HepG2 (cell line): ENCODE results near the gene ZC3H14. TPM values are rescaled to one million over a fixed set of nuclear protein-coding genes. Genes with fewer than 3 reads are reported as not detected.

Source experiments
- ATAC-seq: fragments of 200-7000 bp; cut with Tn5 transposase; 3 replicates; pipeline ENCODE4 v1.9.1; 2020; ENCODE audit warnings: mild to moderate bottlenecking, moderate library complexity
- BruUV-seq: library from RNA; stranded (reverse); fragments of 400-500 nt; replicated peaks from 2 replicates; lab custom pipeline; 2021; lab: Mats Ljungman, UMichigan
- CTCF ChIA-PET: fragments of 300-600 bp; formaldehyde crosslinking; extraction: SDS; loops from one replicate; lab custom pipeline; 2021; ENCODE audit warnings: low total read pairs, inconsistent platforms, low intra/inter-chr PET ratio; lab: Yijun Ruan, JAX
- POLR2A ChIA-PET: fragments of 350-600 bp; sonication (Branson Sonifier 250); formaldehyde crosslinking; loops from one replicate; lab custom pipeline; 2020; ENCODE audit warnings: antibody characterized with exemption, inconsistent platforms; lab: Yijun Ruan, JAX
- DNase-seq: peaks from one replicate; pipeline ENCODE4 v3.0.0-alpha.2; 2015; ENCODE audit warnings: low spot score
- FAIRE-seq: peaks from 3 replicates; lab custom pipeline; 2011; peaks lifted over from hg19 to GRCh38; lab: Jason Lieb, UNC
- H2AFZ ChIP-seq: one replicate; pipeline ENCODE4 v1.6.1; 2011; ENCODE audit warnings: low read length, inconsistent platforms
- H3K27ac ChIP-seq: fragments of 300-600 bp; 3 replicates; pipeline ENCODE4 v1.8.0; 2011; ENCODE audit warnings: mixed run types, mild to moderate bottlenecking, mixed read lengths, low read length, inconsistent platforms; ENCODE audit not compliant: insufficient read depth; ENCODE audit errors: extremely low read length
- H3K27me3 ChIP-seq, 2 experiments: fragments of 200-600 bp in 1 of 2; 2 replicates in 1 of 2; 3 replicates in 1 of 2; pipeline versions ENCODE4 v1.6.0 to v1.8.0; 2011; ENCODE audit warnings: low read length in 2 of 2, mild to moderate bottlenecking in 2 of 2, moderate library complexity in 2 of 2, inconsistent platforms in 1 of 2; ENCODE audit not compliant: insufficient read depth in 2 of 2, control insufficient read depth in 1 of 2
- H3K36me3 ChIP-seq, 2 experiments: fragments of 200-600 bp in 1 of 2; replicated peaks in 1 of 2; 2 replicates in 1 of 2; 3 replicates in 1 of 2; pipeline versions ENCODE4 v1.5.1 to v1.8.0; 2011; ENCODE audit warnings: low read length in 2 of 2, inconsistent platforms in 1 of 2; ENCODE audit not compliant: insufficient read depth in 2 of 2, control insufficient read depth in 1 of 2
- H3K4me1 ChIP-seq: 2 replicates; pipeline ENCODE4 v1.5.1; 2012; ENCODE audit warnings: low read length, inconsistent platforms; ENCODE audit not compliant: insufficient read depth
- H3K4me2 ChIP-seq: 2 replicates; pipeline ENCODE4 v1.6.0; 2011; ENCODE audit warnings: low read depth, low read length, inconsistent platforms
- H3K4me3 ChIP-seq, 3 experiments: fragments of 200-600 bp in 1 of 3; sonication (generic), shearing (Covaris generic) in 1 of 3; replicated peaks in 1 of 3; 2 replicates each; pipeline ENCODE4 v1.5.1; 2011 to 2016; ENCODE audit warnings: low read length in 3 of 3, inconsistent platforms in 2 of 3, low read depth in 2 of 3, mild to moderate bottlenecking in 2 of 3, control low read depth in 1 of 3, mixed read lengths in 1 of 3; ENCODE audit not compliant: insufficient read depth in 1 of 3
- H3K79me2 ChIP-seq: one replicate; pipeline ENCODE4 v1.6.1; 2011; ENCODE audit warnings: low read length, inconsistent platforms; ENCODE audit not compliant: insufficient read depth
- H3K9ac ChIP-seq: 2 replicates; pipeline ENCODE4 v1.6.0; 2011; ENCODE audit warnings: mild to moderate bottlenecking, low read depth, low read length, inconsistent platforms; ENCODE audit not compliant: insufficient read depth
- H3K9me3 ChIP-seq: 2 replicates; pipeline ENCODE4 v1.5.1; 2012; ENCODE audit warnings: mild to moderate bottlenecking, low read length
- H4K20me1 ChIP-seq: 2 replicates; pipeline ENCODE4 v1.6.0; 2011; ENCODE audit warnings: inconsistent platforms, mild to moderate bottlenecking, low read length, moderate library complexity; ENCODE audit not compliant: insufficient read depth
- CENPT ChIP-seq: sonication (generic); formaldehyde crosslinking; IDR thresholded peaks from 2 replicates; pipeline ENCODE4 v1.8.0; 2022; ENCODE audit warnings: low read depth, mild to moderate bottlenecking, moderate library complexity, missing genetic modification reagents
- CREB1 ChIP-seq, 2 experiments: fragments of 450-650 bp in 1 of 2; IDR thresholded peaks; 2 replicates each; pipeline ENCODE4 v1.6.1; 2016 to 2017; ENCODE audit warnings: control low read depth in 1 of 2, mild to moderate bottlenecking in 1 of 2, missing compliant biosample characterization in 1 of 2, missing genetic modification characterization in 1 of 2
- FOXK2 ChIP-seq: fragments of 450-650 bp; IDR thresholded peaks from 2 replicates; pipeline ENCODE4 v1.6.1; 2016
- IKZF4 ChIP-seq: sonication (generic); formaldehyde crosslinking; IDR thresholded peaks from 2 replicates; pipeline ENCODE4 v1.5.1; 2020; ENCODE audit warnings: borderline replicate concordance, mild to moderate bottlenecking, low read depth, missing genetic modification reagents; ENCODE audit errors: not compliant biosample characterization
- MTF1 ChIP-seq: sonication (generic); formaldehyde crosslinking; IDR thresholded peaks from 2 replicates; pipeline ENCODE4 v1.5.0; 2020; ENCODE audit warnings: missing genetic modification reagents
- NCOA2 ChIP-seq: sonication (generic); formaldehyde crosslinking; IDR thresholded peaks from 2 replicates; pipeline ENCODE4 v1.8.0; 2022; ENCODE audit warnings: inconsistent platforms
- NFATC3 ChIP-seq: sonication (generic); formaldehyde crosslinking; IDR thresholded peaks from 2 replicates; pipeline ENCODE4 v1.5.1; 2020; ENCODE audit warnings: mild to moderate bottlenecking, missing genetic modification reagents
- PCBP2 ChIP-seq: fragments of 200-400 bp; formaldehyde crosslinking; optimal IDR thresholded peaks from 2 replicates; pipeline ENCODE3; 2018; ENCODE audit warnings: low read length, low read depth; ENCODE audit not compliant: poor library complexity, severe bottlenecking
- RARG ChIP-seq: sonication (generic); formaldehyde crosslinking; IDR thresholded peaks from 2 replicates; pipeline ENCODE4 v1.4.0; 2020; ENCODE audit warnings: low read depth, mild to moderate bottlenecking, missing genetic modification reagents
- SRSF4 ChIP-seq: fragments of 200-400 bp; formaldehyde crosslinking; IDR thresholded peaks from one replicate; pipeline ENCODE4 v1.6.1; 2018; ENCODE audit warnings: mild to moderate bottlenecking, low read depth, low read length, moderate library complexity; ENCODE audit not compliant: poor library complexity, severe bottlenecking
- TRIM24 ChIP-seq: sonication (generic); formaldehyde crosslinking; IDR thresholded peaks from 2 replicates; pipeline ENCODE4 v1.8.0; 2022; ENCODE audit warnings: mild to moderate bottlenecking, missing genetic modification reagents
- ZC3H4 ChIP-seq: sonication (generic); formaldehyde crosslinking; IDR thresholded peaks from 2 replicates; pipeline ENCODE4 v1.4.0; 2020; ENCODE audit warnings: missing genetic modification reagents, borderline replicate concordance
- ZNF616 ChIP-seq: sonication (generic); formaldehyde crosslinking; IDR thresholded peaks from 2 replicates; pipeline ENCODE4 v1.5.0; 2020; ENCODE audit warnings: low read depth, mild to moderate bottlenecking, missing genetic modification reagents
- ZNF790 ChIP-seq: sonication (generic); formaldehyde crosslinking; IDR thresholded peaks from 2 replicates; pipeline ENCODE4 v1.8.0; 2022; ENCODE audit warnings: missing genetic modification reagents, mild to moderate bottlenecking, borderline replicate concordance
- ZSCAN29 ChIP-seq: sonication (generic); formaldehyde crosslinking; conservative IDR thresholded peaks from 2 replicates; pipeline ENCODE4 v1.4.0; 2020; ENCODE audit warnings: mild to moderate bottlenecking, missing genetic modification reagents
- WGBS: methylation state at CpG from one replicate; pipeline ENCODE4 v1.1.6; 2017; ENCODE audit warnings: low lambda C conversion rate; 5-methylcytosine and 5-hydroxymethylcytosine counted together
- in situ Hi-C: cut with HindIII; loops from 2 replicates; pipeline ENCODE4 v1.10.0; 2017; ENCODE audit warnings: low pct_unique_long_range_greater_than_20kb; ENCODE audit not compliant: extremely low pct_ligation_motif_present
- intact Hi-C: fragments of 100-400 bp; cut with micrococcal nuclease; formaldehyde crosslinking; loops from one replicate; pipeline ENCODE4 v1.10.0; 2022; ENCODE audit not compliant: unreplicated experiment
- polyA plus RNA-seq, 8 experiments: library from polyadenylated mRNA; depleted of rRNA in 3 of 8; stranded (reverse) in 7 of 8; unstranded in 1 of 8; fragments of >200 nt; fragmentation: Illumina TruSeq in 4 of 8; extraction: Trizol in 4 of 8; gene quantifications; 2 replicates each; pipeline versions ENCODE4 v1.2.1 to v1.2.3, GENCODE V29; 2011 to 2016; ENCODE audit warnings: low read depth in 4 of 8, missing spikeins in 1 of 8, mixed read lengths in 1 of 8; ENCODE audit not compliant: insufficient read depth in 1 of 8
- total RNA-seq, 5 experiments: library from RNA; depleted of rRNA; stranded (reverse); fragments of >200 nt; fragmentation: Illumina TruSeq; extraction: Trizol; gene quantifications; 2 replicates each; pipeline ENCODE4 v1.2.3, GENCODE V29; 2016; ENCODE audit warnings: low read depth in 1 of 5
- TF ChIP-seq, protein P1 (sequence below): sonication (generic); formaldehyde crosslinking; IDR thresholded peaks from 2 replicates; pipeline ENCODE4 v1.4.0; 2020; ENCODE audit warnings: missing genetic modification reagents
- TF ChIP-seq, protein P2 (sequence below): sonication (generic); formaldehyde crosslinking; IDR thresholded peaks from 2 replicates; pipeline ENCODE4 v1.5.0; 2020; ENCODE audit warnings: mild to moderate bottlenecking, missing genetic modification reagents
- TF ChIP-seq, protein P3 (sequence below): IDR thresholded peaks from 2 replicates; pipeline ENCODE4 v1.6.1; 2016; ENCODE audit warnings: missing compliant biosample characterization, missing genetic modification reagents, borderline replicate concordance

Gene ZC3H14
- total and polyA plus RNA-seq, 2 of the 13 experiments (the other 11 are each of a cell fraction or from before 2014, with no cell fraction given) = 65.1 to 67.5 TPM

DNA sequence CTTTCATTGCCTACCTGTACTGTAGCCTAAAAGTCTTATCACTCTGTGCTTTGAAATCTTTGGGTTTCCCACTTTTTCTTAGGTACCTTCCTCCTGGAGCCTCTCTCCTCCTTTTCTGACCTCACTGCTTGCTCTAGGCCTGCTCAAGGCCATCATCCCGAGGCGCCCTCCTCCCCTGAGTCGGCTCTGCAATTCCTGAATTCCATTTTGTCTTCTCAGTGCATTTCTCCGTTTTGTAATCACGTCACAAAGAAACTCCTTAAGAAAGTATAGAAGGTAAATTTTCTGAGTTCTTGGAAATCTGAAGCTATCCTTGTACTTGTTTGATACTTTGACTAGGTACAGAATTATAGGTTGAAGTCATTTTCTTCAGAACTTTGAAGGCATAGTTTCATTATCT, 25.2 kb downstream of the ZC3H14 start:
- no peaks in the 10 kb centered on the region for H3K9me3 ChIP-seq
- H3K4me2 ChIP-seq = no peak overlapping the region
- H3K27me3 ChIP-seq = no peaks in the 10 kb centered on the region
- ChIA-PET CTCF (no interaction called here), POLR2A (no interaction called here)
- H3K79me2 ChIP-seq = no peaks in the 10 kb centered on the region
- no TSS peak for BruUV-seq
- no peak overlapping the region for H2AFZ ChIP-seq
- no peak for TF ChIP-seq ZSCAN29 (CRISPR knock-in tag)
- TF ChIP-seq FOXK2 = no peak
- TF ChIP-seq RARG (CRISPR knock-in tag) = no peak
- TF ChIP-seq CENPT = no peak
- no peak for TF ChIP-seq NCOA2 (CRISPR knock-in tag)
- TF ChIP-seq IKZF4 = no peak
- TF ChIP-seq, protein P1, sequence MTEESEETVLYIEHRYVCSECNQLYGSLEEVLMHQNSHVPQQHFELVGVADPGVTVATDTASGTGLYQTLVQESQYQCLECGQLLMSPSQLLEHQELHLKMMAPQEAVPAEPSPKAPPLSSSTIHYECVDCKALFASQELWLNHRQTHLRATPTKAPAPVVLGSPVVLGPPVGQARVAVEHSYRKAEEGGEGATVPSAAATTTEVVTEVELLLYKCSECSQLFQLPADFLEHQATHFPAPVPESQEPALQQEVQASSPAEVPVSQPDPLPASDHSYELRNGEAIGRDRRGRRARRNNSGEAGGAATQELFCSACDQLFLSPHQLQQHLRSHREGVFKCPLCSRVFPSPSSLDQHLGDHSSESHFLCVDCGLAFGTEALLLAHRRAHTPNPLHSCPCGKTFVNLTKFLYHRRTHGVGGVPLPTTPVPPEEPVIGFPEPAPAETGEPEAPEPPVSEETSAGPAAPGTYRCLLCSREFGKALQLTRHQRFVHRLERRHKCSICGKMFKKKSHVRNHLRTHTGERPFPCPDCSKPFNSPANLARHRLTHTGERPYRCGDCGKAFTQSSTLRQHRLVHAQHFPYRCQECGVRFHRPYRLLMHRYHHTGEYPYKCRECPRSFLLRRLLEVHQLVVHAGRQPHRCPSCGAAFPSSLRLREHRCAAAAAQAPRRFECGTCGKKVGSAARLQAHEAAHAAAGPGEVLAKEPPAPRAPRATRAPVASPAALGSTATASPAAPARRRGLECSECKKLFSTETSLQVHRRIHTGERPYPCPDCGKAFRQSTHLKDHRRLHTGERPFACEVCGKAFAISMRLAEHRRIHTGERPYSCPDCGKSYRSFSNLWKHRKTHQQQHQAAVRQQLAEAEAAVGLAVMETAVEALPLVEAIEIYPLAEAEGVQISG = no peak
- no peak for TF ChIP-seq ZC3H4 (CRISPR knock-in tag)
- TF ChIP-seq TRIM24 (CRISPR knock-in tag) = no peak
- TF ChIP-seq ZNF790 (CRISPR knock-in tag) = no peak
- no peak for TF ChIP-seq PCBP2
- TF ChIP-seq SRSF4 = no peak
- no peak for TF ChIP-seq MTF1 (CRISPR knock-in tag)
- TF ChIP-seq, protein P2, sequence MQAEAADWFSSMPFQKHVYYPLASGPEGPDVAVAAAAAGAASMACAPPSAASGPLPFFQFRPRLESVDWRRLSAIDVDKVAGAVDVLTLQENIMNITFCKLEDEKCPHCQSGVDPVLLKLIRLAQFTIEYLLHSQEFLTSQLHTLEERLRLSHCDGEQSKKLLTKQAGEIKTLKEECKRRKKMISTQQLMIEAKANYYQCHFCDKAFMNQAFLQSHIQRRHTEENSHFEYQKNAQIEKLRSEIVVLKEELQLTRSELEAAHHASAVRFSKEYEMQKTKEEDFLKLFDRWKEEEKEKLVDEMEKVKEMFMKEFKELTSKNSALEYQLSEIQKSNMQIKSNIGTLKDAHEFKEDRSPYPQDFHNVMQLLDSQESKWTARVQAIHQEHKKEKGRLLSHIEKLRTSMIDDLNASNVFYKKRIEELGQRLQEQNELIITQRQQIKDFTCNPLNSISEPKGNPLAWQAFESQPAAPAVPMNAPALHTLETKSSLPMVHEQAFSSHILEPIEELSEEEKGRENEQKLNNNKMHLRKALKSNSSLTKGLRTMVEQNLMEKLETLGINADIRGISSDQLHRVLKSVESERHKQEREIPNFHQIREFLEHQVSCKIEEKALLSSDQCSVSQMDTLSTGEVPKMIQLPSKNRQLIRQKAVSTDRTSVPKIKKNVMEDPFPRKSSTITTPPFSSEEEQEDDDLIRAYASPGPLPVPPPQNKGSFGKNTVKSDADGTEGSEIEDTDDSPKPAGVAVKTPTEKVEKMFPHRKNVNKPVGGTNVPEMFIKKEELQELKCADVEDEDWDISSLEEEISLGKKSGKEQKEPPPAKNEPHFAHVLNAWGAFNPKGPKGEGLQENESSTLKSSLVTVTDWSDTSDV (CRISPR knock-in tag) = no peak
- TF ChIP-seq CREB1 (IDR thresholded peaks at IDR 0.05) = no peak
- TF ChIP-seq CREB1 (CRISPR knock-in tag; IDR thresholded peaks at IDR 0.05) = no peak
- TF ChIP-seq, protein P3, sequence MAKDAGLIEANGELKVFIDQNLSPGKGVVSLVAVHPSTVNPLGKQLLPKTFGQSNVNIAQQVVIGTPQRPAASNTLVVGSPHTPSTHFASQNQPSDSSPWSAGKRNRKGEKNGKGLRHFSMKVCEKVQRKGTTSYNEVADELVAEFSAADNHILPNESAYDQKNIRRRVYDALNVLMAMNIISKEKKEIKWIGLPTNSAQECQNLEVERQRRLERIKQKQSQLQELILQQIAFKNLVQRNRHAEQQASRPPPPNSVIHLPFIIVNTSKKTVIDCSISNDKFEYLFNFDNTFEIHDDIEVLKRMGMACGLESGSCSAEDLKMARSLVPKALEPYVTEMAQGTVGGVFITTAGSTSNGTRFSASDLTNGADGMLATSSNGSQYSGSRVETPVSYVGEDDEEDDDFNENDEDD (CRISPR knock-in tag) = no peak
- TF ChIP-seq ZNF616 (CRISPR knock-in tag) = no peak
- TF ChIP-seq NFATC3 (CRISPR knock-in tag) = no peak
- H3K4me1 ChIP-seq = no peaks in the 10 kb centered on the region
- intact Hi-C loops (no loop called here), in situ Hi-C loops (no loop called here)
- DNase-seq (no peak), ATAC-seq (no peak), FAIRE-seq (no peak)
- H3K27ac ChIP-seq = no peak overlapping the region
- H3K36me3 ChIP-seq = peaks cover 12 to 59% of the 10 kb centered on the region in 2 experiments
- no peak overlapping the region for H3K4me3 ChIP-seq
- no peaks in the 10 kb centered on the region for H4K20me1 ChIP-seq
- H3K9ac ChIP-seq = no peak overlapping the region
- 92% methylated on average over 5 of the region's 5 CpGs for WGBS
